A549 (cell line): Measurements from ENCODE around the gene RMND5A.

ENCODE experiments used
- BCL3 ChIP-seq: fragments of >200 bp; sonication (Bioruptor Twin); formaldehyde crosslinking; IDR thresholded peaks from 3 replicates; pipeline ENCODE4 v1.6.1; 2016
- HEYL ChIP-seq: fragments of 250-450 bp; sonication (Bioruptor Pico); IDR thresholded peaks from 2 replicates; pipeline ENCODE4 v1.8.0; 2021; ENCODE audit warnings: mild to moderate bottlenecking, moderate library complexity
- MAX ChIP-seq: IDR thresholded peaks from 2 replicates; pipeline ENCODE4 v1.6.1; 2012
- MAZ ChIP-seq: fragments of 150-350 bp; IDR thresholded peaks from 2 replicates; pipeline ENCODE4 v1.6.1; 2014; ENCODE audit warnings: antibody characterized with exemption, low read depth, low read length, borderline replicate concordance
- POLR2A ChIP-seq: IDR thresholded peaks from 2 replicates; pipeline ENCODE4 v1.6.1; 2012; ENCODE audit warnings: mild to moderate bottlenecking, low read length
- SMC3 ChIP-seq: fragments of >200 bp; sonication (Bioruptor Twin); formaldehyde crosslinking; IDR thresholded peaks from 3 replicates; pipeline ENCODE4 v1.6.1; 2018; ENCODE audit warnings: inconsistent platforms
- SREBF2 ChIP-seq: fragments of 450-650 bp; IDR thresholded peaks from 2 replicates; pipeline ENCODE4 v1.6.1; 2014; ENCODE audit warnings: mild to moderate bottlenecking, moderate library complexity
- ZC3H11A ChIP-seq: fragments of 450-650 bp; IDR thresholded peaks from 2 replicates; pipeline ENCODE4 v1.6.1; 2014; ENCODE audit warnings: antibody characterized with exemption, mild to moderate bottlenecking
- TF ChIP-seq, protein P1 (sequence below): fragments of >200 bp; sonication (Bioruptor Twin); formaldehyde crosslinking; IDR thresholded peaks from 3 replicates; pipeline ENCODE4 v1.5.1; 2016

DNA sequence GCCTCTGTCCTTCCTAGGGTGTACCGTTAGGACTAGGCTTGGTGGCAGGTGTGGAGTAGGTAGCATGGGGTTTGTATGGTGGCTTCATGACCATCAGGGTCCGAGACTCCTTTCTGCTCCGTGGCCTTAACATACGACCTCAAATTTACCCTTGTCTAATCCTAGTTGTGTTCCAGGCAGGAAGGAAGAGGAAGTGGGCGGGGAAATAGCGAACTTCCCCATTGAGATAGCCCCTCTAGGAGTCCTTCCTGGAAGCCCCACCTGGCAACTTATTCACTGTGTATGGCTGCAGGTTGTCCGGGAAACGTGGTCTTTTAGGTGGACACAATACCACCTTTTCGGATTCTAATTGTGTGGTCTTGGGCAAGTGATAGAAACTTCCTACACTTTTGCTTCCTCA, 61.3 kb downstream of the RMND5A start:
- TF ChIP-seq SMC3 (no peak), MAZ (no peak), POLR2A (no peak), BCL3 (no peak), HEYL (CRISPR knock-in tag) (no peak), SREBF2 (no peak), MAX (no peak), ZC3H11A (no peak)
- TF ChIP-seq, protein P1, sequence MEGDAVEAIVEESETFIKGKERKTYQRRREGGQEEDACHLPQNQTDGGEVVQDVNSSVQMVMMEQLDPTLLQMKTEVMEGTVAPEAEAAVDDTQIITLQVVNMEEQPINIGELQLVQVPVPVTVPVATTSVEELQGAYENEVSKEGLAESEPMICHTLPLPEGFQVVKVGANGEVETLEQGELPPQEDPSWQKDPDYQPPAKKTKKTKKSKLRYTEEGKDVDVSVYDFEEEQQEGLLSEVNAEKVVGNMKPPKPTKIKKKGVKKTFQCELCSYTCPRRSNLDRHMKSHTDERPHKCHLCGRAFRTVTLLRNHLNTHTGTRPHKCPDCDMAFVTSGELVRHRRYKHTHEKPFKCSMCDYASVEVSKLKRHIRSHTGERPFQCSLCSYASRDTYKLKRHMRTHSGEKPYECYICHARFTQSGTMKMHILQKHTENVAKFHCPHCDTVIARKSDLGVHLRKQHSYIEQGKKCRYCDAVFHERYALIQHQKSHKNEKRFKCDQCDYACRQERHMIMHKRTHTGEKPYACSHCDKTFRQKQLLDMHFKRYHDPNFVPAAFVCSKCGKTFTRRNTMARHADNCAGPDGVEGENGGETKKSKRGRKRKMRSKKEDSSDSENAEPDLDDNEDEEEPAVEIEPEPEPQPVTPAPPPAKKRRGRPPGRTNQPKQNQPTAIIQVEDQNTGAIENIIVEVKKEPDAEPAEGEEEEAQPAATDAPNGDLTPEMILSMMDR = no peak
